CD4-positive, CD25-positive, alpha-beta regulatory T cell (primary cell): ENCODE data around the gene ACAT2. TPM values are rescaled to one million over a fixed set of nuclear protein-coding genes. Genes with fewer than 3 reads are reported as not detected.
"Not testable (repeated sequence)": the region's sequence is repeated elsewhere in the genome, so short reads cannot be mapped to it uniquely, and the experiment has no call there.

Source experiments
- ATAC-seq, 2 donors: fragments of 150-1000 bp; cut with Tn5 transposase; one replicate each; pipeline ENCODE4 v1.10.0; 2021; ENCODE audit warnings: low read depth in 2 of 2, moderate number of reproducible peaks in 2 of 2, moderate library complexity in 1 of 2
- DNase-seq, 3 donors: peaks; one replicate each; pipeline versions ENCODE4 v3.0.0 to v3.0.0-alpha.2; 2012 to 2022; ENCODE audit warnings: mixed read lengths in 1 of 3
- H3K27ac ChIP-seq: one replicate; pipeline ENCODE4 v1.7.0; 2013; ENCODE audit warnings: mild to moderate bottlenecking, low read length; ENCODE audit not compliant: insufficient read depth, poor library complexity, severe bottlenecking
- H3K27me3 ChIP-seq: one replicate; pipeline ENCODE4 v1.7.0; 2013; ENCODE audit warnings: low read length; ENCODE audit not compliant: control insufficient read depth, insufficient read depth
- H3K36me3 ChIP-seq: one replicate; pipeline ENCODE4 v1.7.0; 2013; ENCODE audit warnings: mild to moderate bottlenecking, low read length, moderate library complexity; ENCODE audit not compliant: control insufficient read depth, insufficient read depth
- H3K4me1 ChIP-seq: 2 replicates; pipeline ENCODE4 v1.7.0; 2013; ENCODE audit warnings: mild to moderate bottlenecking, low read length; ENCODE audit not compliant: insufficient read depth, control insufficient read depth, poor library complexity, severe bottlenecking
- H3K4me3 ChIP-seq: one replicate; pipeline ENCODE4 v1.7.0; 2013; ENCODE audit warnings: low read depth, mild to moderate bottlenecking, low read length, moderate library complexity
- H3K9me3 ChIP-seq, 2 experiments: 1 replicate in 1 of 2; 2 replicates in 1 of 2; pipeline ENCODE4 v1.7.0; 2013; ENCODE audit warnings: low read length in 2 of 2, mild to moderate bottlenecking in 1 of 2, moderate library complexity in 1 of 2; ENCODE audit not compliant: control insufficient read depth in 2 of 2
- H3K27ac Mint-ChIP-seq, 3 donors: one replicate each; pipeline ENCODE4 v1.8.0; 2020 to 2022; ENCODE audit warnings: mild to moderate bottlenecking in 3 of 3, mixed read lengths in 3 of 3, moderate library complexity in 2 of 3
- H3K27me3 Mint-ChIP-seq: one replicate; pipeline ENCODE4 v1.8.0; 2022; ENCODE audit warnings: mild to moderate bottlenecking, mixed read lengths
- H3K36me3 Mint-ChIP-seq: one replicate; pipeline ENCODE4 v1.8.0; 2020; ENCODE audit warnings: mixed read lengths
- H3K4me1 Mint-ChIP-seq, 4 donors: one replicate each; pipeline ENCODE4 v1.8.0; 2020 to 2022; ENCODE audit warnings: mixed read lengths in 4 of 4, mild to moderate bottlenecking in 1 of 4
- H3K4me3 Mint-ChIP-seq, 4 donors: one replicate each; pipeline ENCODE4 v1.8.0; 2020 to 2022; ENCODE audit warnings: mild to moderate bottlenecking in 4 of 4, mixed read lengths in 4 of 4, moderate library complexity in 3 of 4
- H3K9me3 Mint-ChIP-seq, 7 donors: one replicate each; pipeline ENCODE4 v1.8.0; 2020 to 2022; ENCODE audit warnings: mixed read lengths in 7 of 7, mild to moderate bottlenecking in 3 of 7, moderate library complexity in 2 of 7
- polyA plus RNA-seq, 4 donors: library from polyadenylated mRNA; unstranded; fragments of 300-500 nt; fragmentation: Illumina TruSeq; gene quantifications; one replicate each; pipeline ENCODE4 v1.2.3, GENCODE V29; 2021
- total RNA-seq: library from RNA; stranded (reverse); gene quantifications from one replicate; pipeline ENCODE4 v1.2.3, GENCODE V29; 2022

ACAT2 gene
- total and polyA plus RNA-seq, 5 donors from 2014 or later = 29.6 to 66.0 (median 46.1) TPM

- Histone ChIP-seq H3K4me1 (no peaks in the 10 kb centered on the region), H3K9me3 (no peaks in the 10 kb centered on the region), H3K4me3 (no peak overlapping the region), H3K27ac (no peak overlapping the region), H3K27me3 (no peaks in the 10 kb centered on the region), H3K36me3 (no peaks in the 10 kb centered on the region)
- Mint-ChIP-seq H3K27me3 (no peaks in the 10 kb centered on the region), H3K36me3 (peaks cover 16% of the 10 kb centered on the region), H3K4me1 (no peaks in the 10 kb centered on the region), H3K9me3 (no peaks in the 10 kb centered on the region), H3K27ac (no peak overlapping the region), H3K4me3 (no peak overlapping the region)
- ATAC-seq (no peak), DNase-seq (no peak)
Observed at GRCh38 chr6:159806021-159806458, 44.2 kb downstream of the ACAT2 start.

GRCh38 chr6:159807150-159807858 lies 45.5 kb downstream of the ACAT2 start:
- Histone ChIP-seq H3K4me1 (no peaks in the 10 kb centered on the region), H3K9me3 (no peaks in the 10 kb centered on the region), H3K36me3 (no peaks in the 10 kb centered on the region), H3K4me3 (no peak overlapping the region), H3K27me3 (no peaks in the 10 kb centered on the region), H3K27ac (no peak overlapping the region)
- no peak overlapping the region for H3K27ac Mint-ChIP-seq
- H3K4me3 Mint-ChIP-seq = no peak overlapping the region
- DNase-seq (no peak), ATAC-seq (no peak)
- H3K9me3 Mint-ChIP-seq = no peaks in the 10 kb centered on the region
- no peaks in the 10 kb centered on the region for H3K4me1 Mint-ChIP-seq
- peaks cover 15% of the 10 kb centered on the region for H3K36me3 Mint-ChIP-seq
- H3K27me3 Mint-ChIP-seq = no peaks in the 10 kb centered on the region

GRCh38 chr6:159808647-159809046 lies 46.8 kb downstream of the ACAT2 start:
- no peak overlapping the region for H3K27ac ChIP-seq
- peaks cover 0 to 2% (median 0%) of the 10 kb centered on the region in 7 donors for H3K9me3 Mint-ChIP-seq
- no peak for DNase-seq
- no peak for ATAC-seq
- no peak overlapping the region for H3K4me3 Mint-ChIP-seq
- peak overlapping the region in 1 of 3 donors; percentile 63 for H3K27ac Mint-ChIP-seq
- no peaks in the 10 kb centered on the region for H3K27me3 Mint-ChIP-seq
- H3K4me1 Mint-ChIP-seq = no peaks in the 10 kb centered on the region
- no peaks in the 10 kb centered on the region for H3K9me3 ChIP-seq
- no peak overlapping the region for H3K4me3 ChIP-seq
- peaks cover 15% of the 10 kb centered on the region for H3K36me3 Mint-ChIP-seq
- H3K4me1 ChIP-seq = no peaks in the 10 kb centered on the region
- no peaks in the 10 kb centered on the region for H3K36me3 ChIP-seq
- no peaks in the 10 kb centered on the region for H3K27me3 ChIP-seq

DNA sequence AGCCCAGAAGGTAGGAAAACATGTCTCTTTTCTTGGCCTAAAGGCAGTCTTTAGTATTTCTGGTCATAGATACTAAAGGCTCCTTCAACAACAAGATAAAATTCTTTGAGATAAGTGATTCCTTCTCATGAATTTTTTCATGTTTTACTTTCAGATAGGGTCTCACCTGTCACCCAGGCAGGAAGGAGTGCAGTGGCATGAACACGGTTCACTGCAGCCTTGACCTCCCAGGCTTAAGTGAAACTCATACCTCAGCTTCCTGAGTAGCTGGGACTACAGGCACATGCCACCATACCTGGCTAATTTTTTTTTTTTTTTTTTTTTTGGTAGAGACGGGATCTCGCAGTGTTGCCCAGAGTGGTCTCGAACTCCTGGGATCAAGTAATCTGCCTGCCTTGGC lies 47.3 kb downstream of the ACAT2 start:
- H3K4me1 Mint-ChIP-seq = no peaks in the 10 kb centered on the region
- Histone ChIP-seq H3K4me1 (no peaks in the 10 kb centered on the region), H3K36me3 (no peaks in the 10 kb centered on the region), H3K27me3 (no peaks in the 10 kb centered on the region), H3K4me3 (no peak overlapping the region), H3K27ac (no peak overlapping the region), H3K9me3 (no peaks in the 10 kb centered on the region)
- peaks cover 17% of the 10 kb centered on the region for H3K36me3 Mint-ChIP-seq
- H3K27me3 Mint-ChIP-seq = no peaks in the 10 kb centered on the region
- H3K27ac Mint-ChIP-seq = no peak overlapping the region
- H3K4me3 Mint-ChIP-seq = no peak overlapping the region
- ATAC-seq = no peak
- DNase-seq = no peak
- H3K9me3 Mint-ChIP-seq = peaks cover 0 to 2% (median 0%) of the 10 kb centered on the region in 7 donors

DNA sequence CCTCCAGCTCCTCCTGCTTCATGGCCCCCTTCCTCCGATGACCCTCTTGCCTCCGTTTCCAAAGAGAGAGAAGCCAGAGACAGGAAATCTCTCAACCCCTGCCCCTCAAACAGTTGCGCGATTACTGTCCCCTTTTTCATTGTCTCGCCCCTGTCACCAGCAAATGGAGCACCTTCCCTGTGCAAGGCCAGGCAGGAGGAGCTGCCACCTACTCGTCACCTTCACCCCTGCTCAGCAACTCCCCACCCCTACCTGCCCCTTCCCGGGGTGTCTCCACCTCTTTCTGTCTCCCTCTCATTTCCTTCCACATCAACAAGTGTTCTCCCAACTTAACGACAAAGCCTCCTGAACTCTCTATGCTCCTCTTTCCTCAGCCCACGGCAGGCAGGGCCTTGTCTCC lies 51.9 kb downstream of the ACAT2 start:
- Histone ChIP-seq H3K4me1 (no peaks in the 10 kb centered on the region), H3K4me3 (no peak overlapping the region), H3K9me3 (no peaks in the 10 kb centered on the region), H3K27ac (no peak overlapping the region), H3K27me3 (no peaks in the 10 kb centered on the region), H3K36me3 (no peaks in the 10 kb centered on the region)
- Mint-ChIP-seq H3K4me3 (no peak overlapping the region), H3K27me3 (no peaks in the 10 kb centered on the region), H3K9me3 (peaks cover 0 to 2% (median 0%) of the 10 kb centered on the region in 7 donors), H3K27ac (peak overlapping the region in 1 of 3 donors; percentile 58), H3K4me1 (no peaks in the 10 kb centered on the region), H3K36me3 (peaks cover 18% of the 10 kb centered on the region)
- DNase-seq = no peak
- ATAC-seq = no peak

DNA sequence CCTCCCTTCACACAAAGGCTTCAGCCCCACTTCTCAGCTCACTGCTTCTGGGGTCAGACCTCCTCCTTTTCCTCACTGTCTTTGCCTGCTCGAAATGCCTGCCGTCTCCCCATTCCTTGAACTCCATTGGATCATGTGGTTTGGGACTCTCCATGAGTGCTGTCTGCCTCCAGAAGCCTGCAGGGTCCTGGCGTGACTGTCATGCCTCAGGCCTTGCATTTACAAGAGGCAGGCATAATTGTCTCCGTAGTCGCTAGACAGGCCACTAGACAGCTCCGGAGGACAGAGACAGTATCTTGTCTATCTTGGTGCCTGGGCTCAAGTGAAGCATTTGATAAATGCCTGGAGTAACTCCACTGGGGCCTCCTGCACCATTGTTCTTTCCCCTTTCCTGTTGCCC lies 53.6 kb downstream of the ACAT2 start:
- Histone ChIP-seq H3K27ac (no peak overlapping the region), H3K4me3 (no peak overlapping the region), H3K4me1 (peaks cover 10% of the 10 kb centered on the region), H3K27me3 (no peaks in the 10 kb centered on the region), H3K36me3 (no peaks in the 10 kb centered on the region), H3K9me3 (no peaks in the 10 kb centered on the region)
- Mint-ChIP-seq H3K4me3 (no peak overlapping the region), H3K27me3 (no peaks in the 10 kb centered on the region), H3K27ac (no peak overlapping the region), H3K9me3 (peaks cover 0 to 2% (median 0%) of the 10 kb centered on the region in 7 donors), H3K4me1 (peaks cover 0 to 12% (median 9%) of the 10 kb centered on the region in 4 donors), H3K36me3 (peaks cover 19% of the 10 kb centered on the region)
- DNase-seq = no peak
- no peak for ATAC-seq

DNA sequence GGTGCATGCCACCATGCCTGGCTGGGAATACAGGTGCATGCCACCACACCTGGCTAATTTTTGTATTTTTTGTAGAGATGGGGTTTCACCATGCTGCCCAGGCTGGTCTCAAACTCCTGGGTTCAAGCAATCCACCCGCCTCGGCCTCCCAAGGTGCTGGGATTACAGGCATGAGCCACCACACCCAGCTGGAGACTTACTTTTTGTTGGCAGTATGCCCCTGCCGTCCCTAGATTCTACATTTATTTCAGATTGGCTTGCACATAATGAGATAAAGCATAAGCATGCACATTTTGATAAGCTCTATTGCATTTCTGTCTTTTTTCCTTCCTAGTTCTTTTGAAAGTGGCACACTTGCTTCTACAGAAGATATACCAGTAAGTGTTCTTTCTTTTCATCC lies 54.9 kb downstream of the ACAT2 start:
- peaks cover 14% of the 10 kb centered on the region for H3K36me3 Mint-ChIP-seq
- peak overlapping the region in 1 of 3 donors; percentile 11 for H3K27ac Mint-ChIP-seq
- not testable (repeated sequence) for ATAC-seq, H3K27me3 ChIP-seq, H3K36me3 ChIP-seq, H3K9me3 ChIP-seq, DNase-seq, H3K27ac ChIP-seq, H3K4me3 Mint-ChIP-seq, H3K9me3 Mint-ChIP-seq, H3K27me3 Mint-ChIP-seq, H3K4me3 ChIP-seq
- H3K4me1 ChIP-seq = peaks cover 12% of the 10 kb centered on the region
- peaks cover 0 to 17% (median 12%) of the 10 kb centered on the region in 4 donors for H3K4me1 Mint-ChIP-seq
